Endodermal cell (in vitro differentiated cells): ENCODE results near the gene ANKFN1. TPM values are rescaled to one million over a fixed set of nuclear protein-coding genes. Genes with fewer than 3 reads are reported as not detected.

Experiments used
- DNase-seq: peaks from one replicate; pipeline ENCODE4 v3.0.0-alpha.2; 2017
- H3K27ac ChIP-seq: 2 replicates; pipeline ENCODE4 v1.5.1; 2013; ENCODE audit warnings: mild to moderate bottlenecking, low read depth, low read length, moderate library complexity
- H3K27me3 ChIP-seq: 2 replicates; pipeline ENCODE4 v1.6.1; 2013; ENCODE audit warnings: mild to moderate bottlenecking, low read length, moderate library complexity; ENCODE audit not compliant: insufficient read depth, control insufficient read depth, poor library complexity, severe bottlenecking
- H3K36me3 ChIP-seq: 2 replicates; pipeline ENCODE4 v1.7.0; 2013; ENCODE audit warnings: mild to moderate bottlenecking, low read length, moderate library complexity; ENCODE audit not compliant: control insufficient read depth, insufficient read depth
- H3K4me1 ChIP-seq: one replicate; pipeline ENCODE4 v1.7.0; 2013; ENCODE audit warnings: low read length; ENCODE audit not compliant: control insufficient read depth, insufficient read depth
- H3K4me3 ChIP-seq: 2 replicates; pipeline ENCODE4 v1.5.1; 2013; ENCODE audit warnings: mild to moderate bottlenecking, low read length, moderate library complexity
- H3K9ac ChIP-seq: 2 replicates; pipeline ENCODE4 v1.6.1; 2013; ENCODE audit warnings: mild to moderate bottlenecking, low read length, moderate library complexity; ENCODE audit not compliant: poor library complexity, severe bottlenecking; ENCODE audit errors: extremely low read depth
- H3K9me3 ChIP-seq: 2 replicates; pipeline ENCODE4 v1.6.1; 2013; ENCODE audit warnings: mild to moderate bottlenecking, low read length, moderate library complexity; ENCODE audit not compliant: control insufficient read depth
- H3K27ac Mint-ChIP-seq: 2 replicates; pipeline ENCODE4 v1.8.0; 2020; ENCODE audit warnings: mixed read lengths
- H3K27me3 Mint-ChIP-seq: 2 replicates; pipeline ENCODE4 v1.8.0; 2021; ENCODE audit warnings: mild to moderate bottlenecking, mixed read lengths; ENCODE audit not compliant: insufficient read depth
- H3K36me3 Mint-ChIP-seq: 2 replicates; pipeline ENCODE4 v1.8.0; 2020; ENCODE audit warnings: low read depth, mixed read lengths
- H3K4me1 Mint-ChIP-seq: 2 replicates; pipeline ENCODE4 v1.8.0; 2020; ENCODE audit warnings: mixed read lengths
- H3K4me3 Mint-ChIP-seq: 2 replicates; pipeline ENCODE4 v1.8.0; 2020; ENCODE audit warnings: mild to moderate bottlenecking, moderate library complexity, mixed read lengths
- H3K9me3 Mint-ChIP-seq: 2 replicates; pipeline ENCODE4 v1.8.0; 2020; ENCODE audit warnings: mild to moderate bottlenecking, mixed read lengths
- CTCF ChIP-seq: fragments of 200-600 bp; sonication (generic); conservative IDR thresholded peaks from 2 replicates; pipeline ENCODE4 v1.5.0; 2021; ENCODE audit warnings: antibody characterized with exemption, mild to moderate bottlenecking
- WGBS, 2 experiments: methylation state at CpG; one replicate each; pipeline versions ENCODE4 v1.1.5 to v1.1.7; 2013; ENCODE audit warnings: missing lambda C conversion rate in 2 of 2, mixed read lengths in 1 of 2; ENCODE audit not compliant: insufficient coverage in 1 of 2, insufficient read length in 1 of 2; 5-methylcytosine and 5-hydroxymethylcytosine counted together
- total RNA-seq, 2 donors: library from RNA; stranded (reverse); fragmentation: NEBNext Ultra II Directional in 1 of 2; extraction: Animal tissue kit (Norgen Biotek cat#: 25700) in 1 of 2; gene quantifications; 2 replicates in 1 of 2; 3 replicates in 1 of 2; pipeline ENCODE4 v1.2.1, GENCODE V29; 2021

ANKFN1 gene
- total RNA-seq, 2 donors from 2014 or later: not detected

GRCh38 chr17:56160422-56160821 lies 7.1 kb downstream of the ANKFN1 start:
- Histone ChIP-seq H3K9me3 (peaks cover 7% of the 10 kb centered on the region), H3K27ac (no peak overlapping the region), H3K4me1 (peaks cover 9% of the 10 kb centered on the region), H3K4me3 (no peak overlapping the region), H3K27me3 (no peaks in the 10 kb centered on the region), H3K9ac (no peak overlapping the region), H3K36me3 (no peaks in the 10 kb centered on the region)
- Mint-ChIP-seq H3K9me3 (peaks cover 5% of the 10 kb centered on the region), H3K4me1 (peaks cover 28% of the 10 kb centered on the region), H3K4me3 (no peak overlapping the region), H3K27me3 (peaks cover 5% of the 10 kb centered on the region), H3K27ac (no peak overlapping the region), H3K36me3 (no peaks in the 10 kb centered on the region)
- DNase-seq: no peak
- WGBS, 2 experiments: 85 to 90% methylated on average over 2 to 3 of the region's 3 CpGs
- TF ChIP-seq CTCF: no peak

GRCh38 chr17:56165072-56165641 lies 11.9 kb downstream of the ANKFN1 start:
- H3K27me3 Mint-ChIP-seq: peaks cover 2% of the 10 kb centered on the region
- Histone ChIP-seq H3K9me3 (no peaks in the 10 kb centered on the region), H3K36me3 (no peaks in the 10 kb centered on the region), H3K27ac (no peak overlapping the region), H3K27me3 (no peaks in the 10 kb centered on the region), H3K4me1 (no peaks in the 10 kb centered on the region), H3K4me3 (no peak overlapping the region), H3K9ac (no peak overlapping the region)
- WGBS, 2 experiments: 88 to 89% methylated on average over 5 to 8 of the region's 8 CpGs
- no peak for TF ChIP-seq CTCF
- H3K9me3 Mint-ChIP-seq: no peaks in the 10 kb centered on the region
- no peaks in the 10 kb centered on the region for H3K36me3 Mint-ChIP-seq
- no peak for DNase-seq
- peaks cover 2% of the 10 kb centered on the region for H3K4me1 Mint-ChIP-seq
- no peak overlapping the region for H3K27ac Mint-ChIP-seq
- H3K4me3 Mint-ChIP-seq: no peak overlapping the region

- Histone ChIP-seq H3K4me3 (no peak overlapping the region), H3K9ac (no peak overlapping the region), H3K36me3 (no peaks in the 10 kb centered on the region), H3K4me1 (no peaks in the 10 kb centered on the region), H3K9me3 (no peaks in the 10 kb centered on the region), H3K27me3 (no peaks in the 10 kb centered on the region), H3K27ac (no peak overlapping the region)
- no peak for DNase-seq
- TF ChIP-seq CTCF: no peak
- H3K27ac Mint-ChIP-seq: no peak overlapping the region
- H3K9me3 Mint-ChIP-seq: no peaks in the 10 kb centered on the region
- WGBS, 2 experiments: 77 to 100% methylated on average over 1 to 2 of the region's 2 CpGs
- peaks cover 2% of the 10 kb centered on the region for H3K27me3 Mint-ChIP-seq
- H3K36me3 Mint-ChIP-seq: no peaks in the 10 kb centered on the region
- H3K4me3 Mint-ChIP-seq: no peak overlapping the region
- H3K4me1 Mint-ChIP-seq: no peaks in the 10 kb centered on the region
Measured at GRCh38 chr17:56167491-56167890, 14.2 kb downstream of the ANKFN1 start.
